HL-60 (cell line): ENCODE data around the gene SMO.
"Not testable (repeated sequence)": the region's sequence is repeated elsewhere in the genome, so short reads cannot be mapped to it uniquely, and the experiment has no call there.

Experiments used
- DNase-seq, 2 experiments: peaks; one replicate each; pipeline ENCODE4 v3.0.0-alpha.2; 2010 to 2020; ENCODE audit warnings: low read depth in 1 of 2, low spot score in 1 of 2
- H3K27ac ChIP-seq: fragments of 250-450 bp; sonication (Bioruptor Pico); replicated peaks from 2 replicates; pipeline ENCODE4 v1.5.1; 2020; ENCODE audit warnings: mild to moderate bottlenecking, moderate library complexity
- H3K27me3 ChIP-seq: fragments of 250-450 bp; sonication (Bioruptor Pico); 2 replicates; pipeline ENCODE4 v1.5.1; 2021; ENCODE audit warnings: mild to moderate bottlenecking, moderate library complexity; ENCODE audit not compliant: insufficient read depth, poor library complexity, severe bottlenecking
- H3K4me3 ChIP-seq: replicated peaks from 2 replicates; pipeline ENCODE4 v1.5.1; 2011; ENCODE audit warnings: mild to moderate bottlenecking, control low read depth, low read length; ENCODE audit not compliant: insufficient read depth
- CTCF ChIP-seq: IDR thresholded peaks from one replicate; pipeline ENCODE4 v1.5.1; 2011; ENCODE audit warnings: low read length, control low read depth, inconsistent platforms; ENCODE audit not compliant: insufficient read depth
- GABPA ChIP-seq: IDR thresholded peaks from 2 replicates; pipeline ENCODE4 v1.6.1; 2012; ENCODE audit warnings: low read depth
- POLR2AphosphoS5 ChIP-seq: IDR thresholded peaks from 2 replicates; pipeline ENCODE4 v1.6.1; 2012; ENCODE audit warnings: low read depth
- SPI1 ChIP-seq: IDR thresholded peaks from 2 replicates; pipeline ENCODE4 v1.6.1; 2012; ENCODE audit warnings: low read depth, mild to moderate bottlenecking, borderline replicate concordance
- TF ChIP-seq, protein P1 (sequence below): IDR thresholded peaks from 2 replicates; pipeline ENCODE4 v1.6.1; 2012; ENCODE audit warnings: low read depth; ENCODE audit not compliant: insufficient replicate concordance

The SMO gene

GRCh38 chr7:129213828-129214227 lies 25.4 kb downstream of the SMO start:
- H3K27ac ChIP-seq: no peak overlapping the region
- TF ChIP-seq SPI1 (no peak), GABPA (no peak), CTCF (no peak), POLR2AphosphoS5 (no peak)
- TF ChIP-seq, protein P1, sequence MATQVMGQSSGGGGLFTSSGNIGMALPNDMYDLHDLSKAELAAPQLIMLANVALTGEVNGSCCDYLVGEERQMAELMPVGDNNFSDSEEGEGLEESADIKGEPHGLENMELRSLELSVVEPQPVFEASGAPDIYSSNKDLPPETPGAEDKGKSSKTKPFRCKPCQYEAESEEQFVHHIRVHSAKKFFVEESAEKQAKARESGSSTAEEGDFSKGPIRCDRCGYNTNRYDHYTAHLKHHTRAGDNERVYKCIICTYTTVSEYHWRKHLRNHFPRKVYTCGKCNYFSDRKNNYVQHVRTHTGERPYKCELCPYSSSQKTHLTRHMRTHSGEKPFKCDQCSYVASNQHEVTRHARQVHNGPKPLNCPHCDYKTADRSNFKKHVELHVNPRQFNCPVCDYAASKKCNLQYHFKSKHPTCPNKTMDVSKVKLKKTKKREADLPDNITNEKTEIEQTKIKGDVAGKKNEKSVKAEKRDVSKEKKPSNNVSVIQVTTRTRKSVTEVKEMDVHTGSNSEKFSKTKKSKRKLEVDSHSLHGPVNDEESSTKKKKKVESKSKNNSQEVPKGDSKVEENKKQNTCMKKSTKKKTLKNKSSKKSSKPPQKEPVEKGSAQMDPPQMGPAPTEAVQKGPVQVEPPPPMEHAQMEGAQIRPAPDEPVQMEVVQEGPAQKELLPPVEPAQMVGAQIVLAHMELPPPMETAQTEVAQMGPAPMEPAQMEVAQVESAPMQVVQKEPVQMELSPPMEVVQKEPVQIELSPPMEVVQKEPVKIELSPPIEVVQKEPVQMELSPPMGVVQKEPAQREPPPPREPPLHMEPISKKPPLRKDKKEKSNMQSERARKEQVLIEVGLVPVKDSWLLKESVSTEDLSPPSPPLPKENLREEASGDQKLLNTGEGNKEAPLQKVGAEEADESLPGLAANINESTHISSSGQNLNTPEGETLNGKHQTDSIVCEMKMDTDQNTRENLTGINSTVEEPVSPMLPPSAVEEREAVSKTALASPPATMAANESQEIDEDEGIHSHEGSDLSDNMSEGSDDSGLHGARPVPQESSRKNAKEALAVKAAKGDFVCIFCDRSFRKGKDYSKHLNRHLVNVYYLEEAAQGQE: no peak
- peaks cover 3% of the 10 kb centered on the region for H3K27me3 ChIP-seq
- DNase-seq: peak in 1 of 2 experiments; percentile 55
- H3K4me3 ChIP-seq: no peak overlapping the region

GRCh38 chr7:129215691-129216090 lies 27.3 kb downstream of the SMO start:
- H3K4me3 ChIP-seq, H3K27me3 ChIP-seq, DNase-seq, H3K27ac ChIP-seq: not testable (repeated sequence)

DNA sequence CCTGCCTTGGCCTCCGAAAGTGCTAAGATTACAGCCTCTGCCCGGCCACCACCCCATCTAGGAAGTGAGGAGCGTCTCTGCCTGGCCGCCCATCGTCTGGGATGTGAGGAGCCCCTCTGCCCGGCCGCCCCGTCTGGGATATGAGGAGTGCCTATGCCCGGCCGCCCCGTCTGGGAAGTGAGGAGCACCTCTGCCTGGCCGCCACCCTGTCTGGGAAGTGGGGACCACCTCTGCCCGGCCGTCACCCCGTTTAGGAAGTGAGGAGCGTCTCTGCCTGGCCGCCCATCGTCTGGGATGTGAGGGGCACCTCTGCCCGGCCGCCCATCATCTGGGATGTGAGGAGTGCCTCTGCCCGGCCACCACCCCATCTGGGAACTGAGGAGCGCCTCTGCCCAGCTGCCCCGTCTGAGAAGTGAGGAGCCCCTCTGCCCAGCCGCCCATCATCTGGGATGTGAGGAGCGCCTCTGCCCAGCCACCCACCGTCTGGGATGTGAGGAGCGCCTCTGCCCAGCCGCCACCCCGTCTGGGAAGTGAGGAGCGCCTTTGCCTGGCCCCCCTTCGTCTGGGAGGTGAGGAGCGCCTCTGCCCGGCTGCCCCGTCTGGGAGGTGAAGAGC lies 27.8 kb downstream of the SMO start:
- H3K27ac ChIP-seq, DNase-seq, H3K27me3 ChIP-seq, H3K4me3 ChIP-seq: not testable (repeated sequence)

DNA sequence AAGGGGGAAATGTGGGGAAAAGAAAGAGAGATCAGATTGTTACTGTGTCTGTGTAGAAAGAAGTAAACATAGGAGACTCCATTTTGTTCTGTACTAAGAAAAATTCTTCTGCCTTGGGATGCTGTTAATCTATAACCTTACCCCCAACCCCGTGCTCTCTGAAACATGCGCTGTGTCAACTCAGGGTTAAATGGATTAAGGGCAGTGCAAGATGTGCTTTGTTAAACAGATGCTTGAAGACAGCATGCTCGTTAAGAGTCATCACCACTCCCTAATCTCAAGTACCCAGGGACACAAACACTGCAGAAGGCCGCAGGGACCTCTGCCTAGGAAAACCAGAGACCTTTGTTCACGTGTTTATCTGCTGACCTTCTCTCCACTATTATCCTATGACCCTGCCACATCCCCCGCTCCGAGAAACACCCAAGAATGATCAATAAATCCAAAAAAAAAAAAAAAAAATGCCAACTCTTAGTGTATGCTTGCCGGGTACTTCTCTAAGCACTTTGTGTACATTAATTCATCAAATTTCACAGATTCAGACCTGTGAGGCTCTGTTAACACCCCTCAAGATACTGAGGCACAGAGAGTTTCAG lies 28.5 kb downstream of the SMO start:
- H3K4me3 ChIP-seq, DNase-seq, H3K27ac ChIP-seq, H3K27me3 ChIP-seq: not testable (repeated sequence)

DNA sequence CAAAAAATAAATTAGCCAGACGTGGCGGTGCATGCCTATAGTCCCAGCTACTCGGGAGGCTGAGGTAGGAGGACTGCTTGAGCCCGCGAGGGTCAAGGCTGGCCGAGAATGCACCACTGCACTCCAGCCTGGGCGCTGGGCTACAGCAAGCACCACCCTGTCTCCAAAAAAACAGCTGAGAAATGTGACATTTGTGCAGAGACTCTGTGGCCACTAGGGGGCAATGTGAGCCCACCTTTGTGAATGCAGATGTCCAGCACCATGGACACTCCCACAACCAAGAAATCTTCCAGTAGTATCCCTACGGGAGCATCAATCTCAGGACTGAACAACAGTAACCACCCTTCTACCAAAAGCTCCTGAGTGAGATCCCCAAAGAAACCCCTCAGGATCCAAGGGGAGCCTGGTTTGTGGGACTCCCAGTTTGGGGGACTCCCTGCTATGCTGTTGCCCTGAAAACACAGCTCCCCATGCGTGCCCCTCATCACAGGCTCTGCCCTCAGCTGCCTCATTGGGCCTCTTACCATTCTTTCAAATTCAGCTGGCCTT lies 30.2 kb downstream of the SMO start:
- H3K4me3 ChIP-seq: no peak overlapping the region
- TF ChIP-seq POLR2AphosphoS5: no peak
- no peak for TF ChIP-seq GABPA
- TF ChIP-seq CTCF: peak; percentile 94
- TF ChIP-seq, protein P1: peak; percentile 84
- TF ChIP-seq SPI1: no peak
- DNase-seq: peak in 1 of 2 experiments; percentile 75
- no peak overlapping the region for H3K27ac ChIP-seq
- no peaks in the 10 kb centered on the region for H3K27me3 ChIP-seq

DNA sequence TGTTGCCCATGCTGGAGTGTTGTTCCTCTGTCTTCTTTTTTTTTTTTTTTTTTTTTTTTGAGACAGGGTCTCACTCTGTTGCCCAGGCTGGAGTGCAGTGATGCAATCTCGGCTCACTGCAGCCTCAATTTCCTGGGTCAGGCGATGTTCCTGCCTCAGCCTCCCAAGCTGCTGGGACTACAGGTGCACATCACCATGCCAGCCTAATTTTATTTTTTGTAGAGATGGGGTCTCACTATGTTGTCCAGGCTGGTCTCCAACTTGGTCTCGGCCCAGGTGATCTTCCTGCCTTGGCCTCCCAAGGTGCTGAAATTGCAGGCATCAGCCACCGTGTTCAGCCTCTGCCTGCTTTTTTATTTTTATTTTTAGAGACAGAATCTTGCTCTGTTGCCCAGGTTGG lies 30.7 kb downstream of the SMO start:
- H3K4me3 ChIP-seq, H3K27ac ChIP-seq, H3K27me3 ChIP-seq, DNase-seq: not testable (repeated sequence)
